IPS DF 6.9 (cell line): ENCODE data around the gene CYTH2.

Experiments
- DNase-seq: peaks from one replicate; pipeline ENCODE4 v3.0.0-alpha.2; 2013; ENCODE audit warnings: low read depth, low spot score
- H3K27ac ChIP-seq: one replicate; pipeline ENCODE4 v1.5.1; 2013; ENCODE audit warnings: low read length, control low read depth
- H3K27me3 ChIP-seq: 2 replicates; pipeline ENCODE4 v1.6.1; 2013; ENCODE audit warnings: mild to moderate bottlenecking, low read length; ENCODE audit not compliant: control insufficient read depth, insufficient read depth
- H3K36me3 ChIP-seq: 2 replicates; pipeline ENCODE4 v1.6.1; 2013; ENCODE audit warnings: low read length; ENCODE audit not compliant: control insufficient read depth, insufficient read depth
- H3K4me1 ChIP-seq: 2 replicates; pipeline ENCODE4 v1.6.1; 2013; ENCODE audit warnings: low read length; ENCODE audit not compliant: control insufficient read depth, insufficient read depth
- H3K4me3 ChIP-seq: 2 replicates; pipeline ENCODE4 v1.5.1; 2013; ENCODE audit warnings: mild to moderate bottlenecking, low read length
- H3K9me3 ChIP-seq: 2 replicates; pipeline ENCODE4 v1.6.1; 2013; ENCODE audit warnings: low read length, inconsistent platforms; ENCODE audit not compliant: control insufficient read depth, insufficient read depth
- WGBS: extraction: QIAGEN DNeasy Blood & Tissue Kit; methylation state at CpG from one replicate; pipeline ENCODE4 v1.1.7; 2013; ENCODE audit warnings: mixed read lengths, missing lambda C conversion rate; ENCODE audit not compliant: insufficient read length, insufficient coverage; 5-methylcytosine and 5-hydroxymethylcytosine counted together

The CYTH2 gene

GRCh38 chr19:48530066-48530720 lies 61.0 kb downstream of the CYTH2 start:
- Histone ChIP-seq H3K27me3 (no peaks in the 10 kb centered on the region), H3K27ac (no peak overlapping the region), H3K4me3 (no peak overlapping the region), H3K9me3 (no peaks in the 10 kb centered on the region; the same call in 1 of the 2 replicates), H3K36me3 (no peaks in the 10 kb centered on the region), H3K4me1 (no peaks in the 10 kb centered on the region)
- no CpG with 5 or more reads among the region's 20 CpGs for WGBS
- no peak for DNase-seq

GRCh38 chr19:48530770-48531169 lies 61.6 kb downstream of the CYTH2 start:
- Histone ChIP-seq H3K27me3 (no peaks in the 10 kb centered on the region), H3K36me3 (no peaks in the 10 kb centered on the region), H3K27ac (no peak overlapping the region), H3K4me1 (no peaks in the 10 kb centered on the region), H3K4me3 (no peak overlapping the region), H3K9me3 (no peaks in the 10 kb centered on the region; the same call in 1 of the 2 replicates)
- WGBS, result no CpG with 5 or more reads among the region's 6 CpGs
- DNase-seq, result no peak
